ENCODE measurements around the gene C11orf54.

C11orf54 gene

GRCh38 chr11:93807980-93808379, 66.5 kb downstream of the C11orf54 start:
- TF ChIP-seq CTCF (IDR thresholded peaks at IDR 0.05; ENCODE audit: control insufficient read depth, insufficient read depth, low read depth, low read length, missing control alignments) = no peak
- DNase-seq (ENCODE audit: low read depth) = no peak
- H3K4me3 ChIP-seq (ENCODE audit: control insufficient read depth, low read depth, low read length) = no peak overlapping the region

- H3K4me3 ChIP-seq (ENCODE audit: control insufficient read depth, low read depth, low read length) = no peak overlapping the region
- no peak for TF ChIP-seq CTCF (IDR thresholded peaks at IDR 0.05; ENCODE audit: control insufficient read depth, insufficient read depth, low read depth, low read length, missing control alignments)
Measured at GRCh38 chr11:93813974-93814373, 72.5 kb downstream of the C11orf54 start.

More at GRCh38 chr11:93813974-93814373, 72.5 kb downstream of the C11orf54 start:
- DNase-seq (ENCODE audit: low read depth) = no peak

All from AG09309 (cell line).